A673 (cell line): ENCODE results near the gene ASB3. TPM values are rescaled to one million over a fixed set of nuclear protein-coding genes. Genes with fewer than 3 reads are reported as not detected.

ENCODE experiments used
- BruUV-seq: library from RNA; stranded (reverse); fragments of 400-500 nt; replicated peaks from 2 replicates; lab custom pipeline; 2021; lab: Mats Ljungman, UMichigan
- CTCF ChIA-PET: fragments of 300-600 bp; sonication (Branson Sonifier 250); formaldehyde crosslinking; loops from one replicate; lab custom pipeline; 2022; ENCODE audit warnings: antibody characterized with exemption; lab: Charles Lee
- POLR2A ChIA-PET: fragments of 300-600 bp; sonication (Branson Sonifier 250); formaldehyde crosslinking; loops from one replicate; lab custom pipeline; 2022; ENCODE audit warnings: antibody characterized with exemption; ENCODE audit not compliant: low non-redundant PET; lab: Charles Lee
- DNase-seq: peaks from one replicate; pipeline ENCODE4 v3.0.0-alpha.2; 2015; ENCODE audit warnings: low spot score
- H3K27ac ChIP-seq: fragments of 200-600 bp; sonication (generic); 2 replicates; pipeline ENCODE4 v1.5.1; 2016; ENCODE audit warnings: mixed run types, low read depth, mild to moderate bottlenecking, mixed read lengths, antibody characterized with exemption, low read length; ENCODE audit not compliant: poor library complexity, severe bottlenecking
- H3K27me3 ChIP-seq: fragments of 200-600 bp; sonication (generic); replicated peaks from 2 replicates; pipeline ENCODE4 v1.6.1; 2017; ENCODE audit warnings: mixed run types, low read depth, mild to moderate bottlenecking, mixed read lengths, antibody characterized with exemption, low read length; ENCODE audit not compliant: insufficient read depth, poor library complexity
- H3K36me3 ChIP-seq: fragments of 200-600 bp; sonication (generic); 2 replicates; pipeline ENCODE4 v1.6.1; 2016; ENCODE audit warnings: mixed run types, mild to moderate bottlenecking, mixed read lengths, antibody characterized with exemption, low read length; ENCODE audit not compliant: insufficient read depth, poor library complexity, severe bottlenecking
- H3K4me1 ChIP-seq: fragments of 200-600 bp; sonication (generic); 2 replicates; pipeline ENCODE4 v1.6.1; 2017; ENCODE audit warnings: mixed run types, mild to moderate bottlenecking, mixed read lengths, antibody characterized with exemption, low read length; ENCODE audit not compliant: insufficient read depth, poor library complexity, severe bottlenecking
- H3K4me3 ChIP-seq: fragments of 200-600 bp; sonication (generic); 2 replicates; pipeline ENCODE4 v1.5.1; 2016; ENCODE audit warnings: low read depth, mixed run types, mild to moderate bottlenecking, mixed read lengths, low read length; ENCODE audit not compliant: poor library complexity, severe bottlenecking
- H3K9me3 ChIP-seq: fragments of 200-600 bp; sonication (generic); 2 replicates; pipeline ENCODE4 v1.6.1; 2016; ENCODE audit warnings: mixed run types, low read depth, mild to moderate bottlenecking, mixed read lengths, antibody characterized with exemption, low read length; ENCODE audit not compliant: poor library complexity, severe bottlenecking
- EZH2 ChIP-seq: fragments of 200-600 bp; sonication (generic); IDR thresholded peaks from 2 replicates; pipeline ENCODE4 v1.6.1; 2017; ENCODE audit warnings: borderline replicate concordance, low read depth, mild to moderate bottlenecking, mixed read lengths, antibody characterized with exemption, low read length; ENCODE audit not compliant: poor library complexity, severe bottlenecking
- intact Hi-C: fragments of 100-400 bp; cut with micrococcal nuclease; formaldehyde crosslinking; loops from one replicate; pipeline ENCODE4 v1.10.0; 2022; ENCODE audit not compliant: unreplicated experiment
- total RNA-seq: library from RNA; stranded (reverse); gene quantifications from 2 replicates; pipeline ENCODE4 v1.2.3, GENCODE V29; 2021
- TF ChIP-seq, protein P1 (sequence below): fragments of 300-800, 200-600 bp; sonication (generic); conservative IDR thresholded peaks from 2 replicates; pipeline ENCODE4 v1.5.1; 2017; ENCODE audit warnings: low read depth, mild to moderate bottlenecking, antibody characterized with exemption, low read length, moderate library complexity, mixed read lengths

The ASB3 gene
- total RNA-seq, 1 experiment from 2014 or later, result 18.7 TPM

DNA sequence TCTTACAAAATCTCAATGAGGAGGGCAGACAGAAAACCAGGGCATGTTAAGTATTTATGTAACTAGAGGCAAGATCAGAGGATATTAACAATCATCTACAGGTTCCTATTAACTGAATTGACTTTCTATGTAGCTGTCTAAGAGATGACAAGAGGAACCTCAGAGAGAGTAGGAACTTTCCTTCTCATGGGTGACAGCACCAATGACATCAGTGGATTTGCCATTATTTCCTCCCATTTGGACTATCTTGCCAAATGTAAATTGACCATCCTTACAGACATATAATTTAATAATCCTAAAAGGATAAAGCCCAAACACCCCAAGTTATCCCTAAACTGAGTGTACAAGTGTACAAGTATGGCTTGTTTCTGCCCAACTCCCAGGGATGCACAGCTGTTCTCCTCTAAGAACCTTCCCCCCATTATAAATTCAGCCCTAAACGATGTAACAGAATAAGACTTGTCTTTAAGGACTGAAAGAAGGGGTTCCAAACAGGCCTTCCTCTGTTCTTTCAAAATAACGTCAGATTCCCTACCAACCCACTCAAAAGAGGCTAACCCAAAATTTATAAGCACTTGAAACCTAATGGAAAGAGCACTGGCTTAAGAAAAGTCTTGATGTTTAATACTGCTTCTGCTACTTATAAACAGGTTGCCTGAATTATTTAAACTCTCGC, 92.5 kb downstream of the ASB3 start:
- TF ChIP-seq EZH2, result no peak
- TF ChIP-seq, protein P1, sequence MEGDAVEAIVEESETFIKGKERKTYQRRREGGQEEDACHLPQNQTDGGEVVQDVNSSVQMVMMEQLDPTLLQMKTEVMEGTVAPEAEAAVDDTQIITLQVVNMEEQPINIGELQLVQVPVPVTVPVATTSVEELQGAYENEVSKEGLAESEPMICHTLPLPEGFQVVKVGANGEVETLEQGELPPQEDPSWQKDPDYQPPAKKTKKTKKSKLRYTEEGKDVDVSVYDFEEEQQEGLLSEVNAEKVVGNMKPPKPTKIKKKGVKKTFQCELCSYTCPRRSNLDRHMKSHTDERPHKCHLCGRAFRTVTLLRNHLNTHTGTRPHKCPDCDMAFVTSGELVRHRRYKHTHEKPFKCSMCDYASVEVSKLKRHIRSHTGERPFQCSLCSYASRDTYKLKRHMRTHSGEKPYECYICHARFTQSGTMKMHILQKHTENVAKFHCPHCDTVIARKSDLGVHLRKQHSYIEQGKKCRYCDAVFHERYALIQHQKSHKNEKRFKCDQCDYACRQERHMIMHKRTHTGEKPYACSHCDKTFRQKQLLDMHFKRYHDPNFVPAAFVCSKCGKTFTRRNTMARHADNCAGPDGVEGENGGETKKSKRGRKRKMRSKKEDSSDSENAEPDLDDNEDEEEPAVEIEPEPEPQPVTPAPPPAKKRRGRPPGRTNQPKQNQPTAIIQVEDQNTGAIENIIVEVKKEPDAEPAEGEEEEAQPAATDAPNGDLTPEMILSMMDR, result no peak
- H3K4me3 ChIP-seq, result no peak overlapping the region
- no peaks in the 10 kb centered on the region for H3K4me1 ChIP-seq
- H3K36me3 ChIP-seq, result no peaks in the 10 kb centered on the region
- BruUV-seq, result no TSS peak
- no peaks in the 10 kb centered on the region for H3K27me3 ChIP-seq
- DNase-seq, result no peak
- ChIA-PET CTCF (no interaction called here), POLR2A (no interaction called here)
- no peaks in the 10 kb centered on the region for H3K9me3 ChIP-seq
- no peak overlapping the region for H3K27ac ChIP-seq
- intact Hi-C loops, result no loop called here

DNA sequence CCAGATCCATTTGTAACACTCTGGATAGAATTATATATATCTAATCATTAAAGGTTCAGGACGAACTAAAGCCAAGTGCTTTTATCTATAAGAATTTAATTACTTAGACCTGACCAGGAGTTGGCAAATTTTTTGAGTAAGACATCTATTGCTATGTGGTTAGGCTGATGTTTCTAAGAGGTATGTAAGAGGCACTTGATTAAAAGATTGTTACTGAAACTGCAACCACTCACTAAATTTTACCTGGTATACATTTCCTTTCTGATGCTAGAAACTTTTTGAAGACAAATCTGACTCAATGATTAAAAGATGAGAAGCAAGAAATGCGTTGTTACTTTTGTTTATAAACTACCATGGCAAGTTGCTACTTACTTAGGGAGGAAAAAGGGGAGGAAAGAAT, 95.9 kb downstream of the ASB3 start:
- CTCF ChIA-PET, result no interaction called here
- no peaks in the 10 kb centered on the region for H3K9me3 ChIP-seq
- POLR2A ChIA-PET, result no interaction called here
- no peaks in the 10 kb centered on the region for H3K4me1 ChIP-seq
- BruUV-seq, result no TSS peak
- H3K4me3 ChIP-seq, result no peak overlapping the region
- TF ChIP-seq, protein P1, result no peak
- intact Hi-C loops, result no loop called here
- no peaks in the 10 kb centered on the region for H3K36me3 ChIP-seq
- no peaks in the 10 kb centered on the region for H3K27me3 ChIP-seq
- no peak for DNase-seq
- no peak overlapping the region for H3K27ac ChIP-seq

DNA sequence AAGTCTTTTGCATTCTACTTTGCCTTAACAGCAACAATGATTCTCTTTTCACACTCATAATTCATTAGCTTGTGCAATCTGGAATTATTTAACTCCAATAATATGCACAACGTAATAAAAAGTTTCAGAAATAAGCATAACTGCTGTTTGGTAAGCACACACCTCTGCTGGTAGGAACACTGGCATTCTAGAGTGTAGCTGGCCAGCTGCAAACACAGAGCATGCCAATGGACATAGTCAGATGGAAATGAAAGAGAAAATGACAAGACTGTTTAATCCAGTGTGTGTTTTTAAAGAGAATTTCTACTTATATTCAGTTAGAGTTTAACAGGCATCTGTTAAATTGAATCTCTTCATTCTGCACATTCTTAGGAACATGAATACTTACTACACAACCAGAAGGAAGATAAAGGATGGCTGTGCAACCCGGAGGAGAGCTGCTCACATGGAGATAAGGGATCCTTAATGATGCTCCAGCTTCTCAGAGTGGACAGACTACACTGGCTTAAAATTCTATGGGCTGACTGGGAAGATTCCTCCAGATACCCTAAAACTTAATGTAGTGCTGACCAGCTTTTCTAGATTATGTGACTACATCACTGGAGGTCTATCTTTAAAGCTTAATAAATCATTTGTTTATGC, 113.8 kb downstream of the ASB3 start:
- Histone ChIP-seq H3K9me3 (no peaks in the 10 kb centered on the region), H3K27ac (no peak overlapping the region), H3K36me3 (no peaks in the 10 kb centered on the region), H3K4me3 (no peak overlapping the region), H3K27me3 (no peaks in the 10 kb centered on the region), H3K4me1 (no peaks in the 10 kb centered on the region)
- no peak for DNase-seq
- CTCF ChIA-PET, result no interaction called here
- POLR2A ChIA-PET, result no interaction called here
- no TSS peak for BruUV-seq
- intact Hi-C loops, result no loop called here
- TF ChIP-seq, protein P1, result no peak
- no peak for TF ChIP-seq EZH2
